Measurements from ENCODE around the gene ANLN.
"Not testable (repeated sequence)": the region's sequence is repeated elsewhere in the genome, so short reads cannot be mapped to it uniquely, and the experiment has no call there.

Gene ANLN

DNA sequence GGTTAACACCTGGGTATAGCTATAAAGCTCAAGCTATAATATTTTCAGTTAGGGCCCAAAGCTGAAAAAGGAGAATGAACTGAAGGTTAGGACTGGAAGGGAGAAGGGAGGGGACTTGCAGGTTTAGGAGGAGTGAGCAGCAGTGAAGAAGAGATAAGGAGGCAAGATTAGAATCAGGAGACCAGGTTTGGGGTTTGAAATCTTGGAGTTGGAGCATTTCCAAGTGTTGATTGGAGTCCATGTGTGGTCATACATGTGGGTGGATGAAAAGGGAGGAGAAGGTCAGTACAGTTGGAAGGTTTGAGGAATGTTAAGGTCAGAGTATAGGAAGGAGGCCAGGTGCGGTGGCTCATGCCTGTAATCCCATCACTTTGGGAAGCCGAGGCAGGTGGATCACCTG lies 8.6 kb upstream of the ANLN start:
- DNase-seq: no peak

DNA sequence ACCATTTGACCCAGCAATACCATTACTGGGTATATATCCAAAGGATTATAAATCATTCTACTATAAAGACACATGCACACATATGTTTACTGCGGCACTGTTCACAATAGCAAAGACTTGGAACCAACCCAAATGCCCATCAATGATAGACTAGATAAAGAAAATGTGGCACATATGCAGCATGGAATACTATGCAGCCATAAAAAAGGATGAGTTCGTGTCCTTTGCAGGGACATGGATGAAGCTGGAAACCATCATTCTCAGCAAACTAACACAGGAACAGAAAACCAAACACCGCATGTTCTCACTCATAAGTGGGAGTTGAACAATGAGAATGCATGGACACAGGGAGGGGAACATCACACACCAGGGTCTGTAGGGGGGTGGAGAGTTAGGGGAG lies 6.4 kb upstream of the ANLN start:
- not testable (repeated sequence) for DNase-seq

DNA sequence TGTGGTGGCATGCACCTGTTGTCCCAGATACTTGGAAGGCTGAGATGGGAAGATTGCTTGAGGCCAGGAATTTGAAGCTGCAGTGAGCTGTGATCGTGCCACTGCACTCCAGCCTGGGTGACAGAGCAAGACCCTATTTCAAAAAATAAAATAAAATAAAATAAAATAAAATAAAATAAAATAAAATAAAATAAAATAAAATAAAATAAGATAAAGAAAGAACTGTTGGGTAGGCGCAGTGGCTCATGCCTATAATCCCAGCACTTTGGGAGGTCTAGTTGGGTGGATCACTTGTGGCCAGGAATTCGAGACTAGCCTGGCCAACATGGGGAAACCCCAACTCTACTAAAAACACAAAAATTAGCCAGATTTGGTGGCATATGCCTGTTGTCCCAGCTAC lies 4.0 kb upstream of the ANLN start:
- not testable (repeated sequence) for DNase-seq

DNA sequence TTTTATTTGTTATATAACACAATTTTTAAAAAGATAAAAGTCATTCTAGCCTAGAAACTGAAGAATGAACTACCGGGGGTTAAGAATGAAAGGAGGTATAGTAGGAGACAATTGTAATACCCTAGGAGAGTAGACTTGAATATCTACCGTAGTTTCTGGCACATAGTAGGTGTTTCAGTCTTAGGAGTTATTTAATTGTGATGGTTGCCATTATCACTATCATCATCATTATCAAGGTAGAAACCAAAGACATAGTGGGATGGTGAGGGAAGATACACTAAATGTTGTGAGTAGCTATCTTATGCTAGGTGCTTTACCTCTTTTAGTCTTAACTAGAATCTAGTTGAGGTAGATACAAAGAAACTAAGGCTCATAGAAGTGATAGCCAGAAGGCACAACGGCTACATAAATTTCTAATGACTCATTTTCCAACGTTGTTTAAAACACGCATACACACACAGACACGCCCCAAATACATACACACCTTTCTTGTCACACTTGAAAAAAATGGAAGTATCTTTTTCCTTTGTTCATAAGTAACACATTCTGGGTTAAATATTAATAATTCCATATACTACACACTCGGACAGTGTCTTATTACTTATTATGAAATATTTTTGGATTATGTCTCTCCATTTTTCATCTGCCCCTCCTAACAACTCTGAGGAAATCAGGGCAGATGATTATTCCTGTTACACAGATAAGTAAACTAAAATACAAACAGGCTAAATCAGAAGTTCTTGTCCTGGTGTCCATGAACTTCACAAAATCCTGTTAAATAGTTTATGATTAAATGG lies 2.0 kb upstream of the ANLN start:
- DNase-seq: no peak

DNA sequence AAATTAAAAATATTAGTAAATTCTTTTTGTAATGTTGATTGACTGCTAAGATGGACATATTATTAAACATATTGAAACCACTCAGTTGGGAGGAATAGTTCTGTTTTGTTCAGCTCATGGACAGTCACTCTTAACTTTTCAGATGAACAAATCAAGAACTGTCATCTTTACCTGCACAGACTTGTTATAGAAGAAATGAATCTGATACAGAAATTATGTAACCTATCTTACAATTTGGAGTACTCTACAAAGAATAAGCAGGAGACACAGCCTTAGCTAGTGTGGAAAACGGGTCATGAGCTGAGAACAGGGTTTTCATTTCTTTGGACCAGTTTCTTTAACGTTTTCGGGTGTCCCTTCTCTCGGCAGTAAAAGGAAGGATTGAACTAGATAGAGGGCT lies 1.2 kb upstream of the ANLN start:
- DNase-seq: no peak

DNA sequence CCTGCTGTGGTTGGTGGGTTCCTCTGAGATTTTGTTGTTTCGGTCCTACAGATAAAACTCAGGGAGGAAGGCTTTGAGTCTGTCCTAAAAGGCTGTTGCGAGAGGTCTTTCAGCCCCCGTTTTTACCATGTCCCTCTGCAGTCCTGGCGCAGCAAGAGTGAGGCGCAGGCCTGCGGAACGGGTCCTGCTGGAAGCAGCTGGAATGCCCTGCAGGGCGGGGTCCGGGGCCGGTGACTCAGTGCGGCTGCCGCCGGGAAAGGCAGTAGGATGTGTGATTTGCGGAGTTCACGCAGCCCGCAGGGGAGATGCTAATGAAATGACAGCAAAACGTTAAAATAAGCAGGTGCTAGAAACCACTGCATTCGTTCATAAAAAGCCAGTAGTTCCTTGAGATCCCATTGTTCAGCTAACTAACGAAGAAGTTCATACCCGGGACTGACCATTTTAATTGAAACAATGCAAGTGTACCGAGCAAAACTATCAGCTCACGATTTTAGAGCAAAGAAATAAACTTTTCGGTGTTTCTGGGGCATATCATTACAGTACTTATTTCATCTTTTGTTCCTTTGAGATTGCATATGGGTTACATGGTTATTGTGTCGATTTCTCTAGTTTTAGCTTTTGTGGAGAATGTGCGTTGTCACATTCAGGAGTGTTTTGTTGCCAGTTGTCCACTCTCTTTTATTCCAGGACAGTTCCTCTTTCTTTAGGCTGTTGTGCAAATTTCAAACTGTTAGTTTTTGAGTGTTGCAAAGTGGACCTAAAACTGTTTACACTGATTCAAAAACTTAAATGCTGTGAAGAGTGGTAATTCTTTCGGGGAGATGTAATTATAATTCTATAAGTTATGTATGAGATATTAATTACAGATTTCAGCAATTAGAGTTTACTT lies 783 bp downstream of the ANLN start:
- DNase-seq: peak; percentile 86 to 88

DNA sequence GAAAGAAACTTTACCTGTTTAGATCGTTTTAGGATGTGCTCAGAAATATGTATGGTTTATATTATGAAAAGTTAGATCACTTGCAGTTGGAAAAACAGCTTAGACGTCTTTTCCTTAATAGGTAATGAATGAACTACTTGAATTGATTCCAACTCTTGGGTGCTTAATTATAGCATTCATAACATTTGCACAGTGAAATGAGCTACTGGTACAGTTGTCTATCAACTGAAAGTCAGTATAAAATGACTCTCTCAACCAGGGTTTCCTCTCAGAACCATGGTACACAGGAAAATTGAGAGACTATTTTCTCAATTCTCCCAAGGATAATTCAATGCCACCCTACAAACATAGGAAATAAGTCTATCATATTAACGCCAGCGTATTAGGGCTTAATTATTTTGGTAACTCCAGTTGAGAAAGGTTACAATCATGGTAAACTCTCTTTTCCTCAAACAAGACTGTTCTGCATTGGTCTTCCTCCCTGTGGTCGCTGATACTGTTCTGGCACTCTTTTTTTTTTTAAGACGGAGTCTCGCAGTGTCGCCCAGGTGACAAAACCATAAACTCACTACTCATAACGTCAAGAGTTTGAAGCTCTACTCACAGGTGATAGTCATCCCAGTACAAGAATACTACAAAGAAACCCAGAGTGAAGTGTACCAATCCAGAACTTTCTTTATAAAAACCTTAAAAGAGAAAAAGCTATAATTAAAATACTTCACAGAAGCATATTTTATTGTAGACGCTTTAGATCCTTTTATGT lies 2.0 kb downstream of the ANLN start:
- peak in 1 of 2 experiments; percentile 61 for DNase-seq

DNA sequence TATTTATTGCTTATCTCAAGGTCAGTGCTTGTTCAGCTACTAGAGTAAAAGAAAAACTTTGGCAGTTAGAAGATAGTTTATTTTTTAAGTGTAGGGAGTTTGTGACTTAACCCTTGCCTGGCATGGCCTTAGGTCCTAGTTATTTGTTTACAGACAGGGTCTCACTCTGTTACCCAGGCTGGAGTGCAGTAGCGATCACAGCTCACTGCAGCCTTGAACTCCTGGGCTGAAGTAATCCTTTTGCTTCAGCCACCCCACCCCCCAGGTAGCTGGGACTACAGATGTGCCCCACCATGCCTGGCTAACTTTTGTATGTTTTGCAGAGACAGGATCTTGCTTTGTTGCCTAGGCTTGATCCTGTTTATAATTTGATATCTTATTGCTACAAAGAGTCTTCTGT lies 4.2 kb downstream of the ANLN start:
- DNase-seq: no peak

DNA sequence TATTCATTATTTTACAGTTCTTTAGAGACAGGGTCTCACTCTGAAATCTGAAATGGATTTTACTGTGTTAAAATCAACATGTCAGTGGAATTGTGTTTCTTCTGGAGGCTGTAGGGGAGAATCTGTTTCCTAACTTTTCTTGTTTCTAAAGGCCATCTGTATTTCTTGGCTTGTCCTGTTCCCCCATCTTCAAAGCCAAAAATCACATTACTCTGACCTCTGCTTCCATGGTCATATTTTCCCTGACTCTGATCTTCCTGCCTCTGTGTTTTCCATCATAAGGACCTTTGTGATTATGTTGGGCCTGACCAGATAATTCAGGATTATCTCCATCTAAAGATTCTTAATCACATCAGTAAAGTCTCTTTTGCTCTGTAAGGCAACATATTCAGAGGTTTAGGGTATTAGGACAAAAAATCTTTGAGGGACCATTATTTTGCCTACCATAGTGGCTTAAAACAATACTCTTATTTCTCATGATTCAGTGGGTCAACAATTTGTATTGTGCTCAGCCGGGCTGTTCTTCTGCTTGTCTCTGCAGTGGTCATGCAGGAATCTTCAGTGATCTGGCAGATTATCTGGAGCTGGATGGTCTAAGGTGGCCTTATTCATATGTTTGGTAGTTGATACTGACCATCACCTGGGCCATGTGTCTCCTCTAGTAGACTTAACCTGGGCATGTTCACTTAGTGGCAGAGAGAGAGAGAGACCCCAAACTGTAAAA lies 5.7 kb downstream of the ANLN start:
- DNase-seq: no peak

DNA sequence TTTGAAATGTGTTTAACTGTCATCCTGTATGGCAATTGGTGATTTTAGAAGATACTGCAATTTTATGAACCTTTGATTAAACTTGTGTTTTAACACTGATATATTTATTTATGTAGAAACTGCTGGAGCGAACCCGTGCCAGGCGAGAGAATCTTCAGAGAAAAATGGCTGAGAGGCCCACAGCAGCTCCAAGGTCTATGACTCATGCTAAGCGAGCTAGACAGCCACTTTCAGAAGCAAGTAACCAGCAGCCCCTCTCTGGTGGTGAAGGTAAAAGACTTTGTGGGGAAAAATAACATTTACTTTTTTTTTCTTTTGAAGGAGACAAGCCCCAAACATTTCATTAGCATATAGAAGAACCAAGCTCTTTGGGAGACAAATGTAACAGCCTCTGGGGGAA lies 6.5 kb downstream of the ANLN start:
- no peak for DNase-seq

DNA sequence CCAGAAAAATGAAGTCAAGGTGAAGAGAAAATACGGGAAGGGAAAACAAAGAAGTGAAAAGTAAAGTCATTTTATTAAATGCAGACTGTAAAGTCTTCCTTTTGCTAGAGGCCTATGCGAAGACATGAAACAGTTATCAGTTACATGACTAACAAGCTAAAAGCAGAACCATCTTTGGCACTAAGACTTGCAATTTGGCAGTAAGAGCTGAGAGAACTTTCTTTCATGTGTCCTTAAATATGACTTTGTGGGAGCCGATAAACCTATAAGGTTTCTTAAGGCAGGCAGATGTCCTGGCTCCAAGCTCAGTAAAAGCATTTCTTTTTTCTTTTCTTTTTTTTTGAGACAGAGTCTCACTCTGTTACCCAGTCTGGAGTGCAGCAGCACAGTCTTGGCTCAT lies 10.4 kb downstream of the ANLN start:
- no peak for DNase-seq

DNA sequence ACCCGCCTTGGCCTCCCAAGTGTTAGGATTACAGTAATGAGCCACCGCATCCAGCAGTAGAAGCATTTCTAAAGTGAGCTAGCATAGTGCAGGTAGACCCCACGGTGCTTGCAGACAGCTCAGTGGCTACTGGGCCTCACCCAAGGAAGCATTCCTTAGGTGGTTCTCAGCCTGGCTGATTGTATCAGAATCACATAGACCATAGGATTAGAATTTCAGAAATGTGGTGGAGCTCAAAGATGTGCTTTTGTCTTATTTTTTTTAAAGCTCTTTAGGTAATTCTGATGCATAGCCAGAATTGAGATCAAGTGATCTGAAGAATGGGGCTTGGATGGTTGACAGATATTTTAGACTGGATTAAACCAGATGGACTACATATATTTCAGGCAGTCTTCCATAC lies 10.9 kb downstream of the ANLN start:
- no peak for DNase-seq

DNA sequence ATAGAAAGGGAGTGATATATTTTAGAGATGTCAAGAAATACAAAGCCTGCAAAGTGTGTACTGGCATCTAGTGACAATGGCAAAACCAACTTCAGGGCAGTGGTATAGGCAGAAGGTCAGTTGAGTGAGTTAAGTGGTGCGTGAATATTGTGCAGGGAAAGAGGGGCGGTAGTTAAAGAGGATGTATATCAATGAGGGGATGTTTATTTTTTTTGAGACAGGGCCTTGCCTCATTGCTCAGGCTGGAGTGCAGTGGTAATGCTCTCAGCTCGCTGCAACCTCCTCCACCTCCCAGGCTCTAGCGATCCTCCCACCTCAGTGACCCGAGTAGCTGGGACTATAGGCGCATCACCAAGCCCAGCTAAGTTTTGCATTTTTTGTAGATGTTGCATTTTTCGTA lies 13.8 kb downstream of the ANLN start:
- no peak for DNase-seq

DNA sequence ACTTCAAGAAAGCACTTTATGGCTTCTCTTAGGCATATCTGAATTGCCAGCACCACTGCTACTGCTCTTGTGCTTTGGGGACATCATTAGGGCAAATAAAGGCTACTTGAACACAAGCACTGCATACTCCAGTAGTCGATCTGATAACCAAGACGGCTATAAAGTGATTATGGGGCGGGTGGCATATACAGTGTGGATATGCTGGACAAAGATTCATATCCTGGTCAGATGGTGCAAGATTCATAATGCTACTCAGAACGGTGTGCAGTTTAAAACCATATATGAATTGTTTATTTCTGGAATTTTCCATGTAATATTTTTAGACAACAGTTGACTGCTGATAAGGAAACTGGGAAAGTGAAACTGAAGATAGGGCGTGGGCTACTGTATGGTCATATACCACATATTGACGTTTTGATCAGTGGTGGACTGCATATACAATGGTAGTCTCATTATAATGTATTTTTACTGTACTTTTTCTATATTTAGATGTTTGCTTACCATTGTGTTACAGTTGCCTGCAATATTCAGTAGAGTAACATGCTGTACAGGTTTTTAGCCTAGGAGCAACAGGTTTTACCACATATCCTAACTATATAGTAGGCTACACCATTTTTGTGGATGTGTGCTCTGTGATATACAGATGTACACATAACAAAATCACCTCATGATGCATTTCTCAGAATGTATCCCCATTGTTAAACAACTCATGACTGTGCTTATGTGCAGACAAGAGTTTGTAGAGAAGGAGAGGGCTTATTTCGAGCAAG lies 15.2 kb downstream of the ANLN start:
- no peak for DNase-seq

DNA sequence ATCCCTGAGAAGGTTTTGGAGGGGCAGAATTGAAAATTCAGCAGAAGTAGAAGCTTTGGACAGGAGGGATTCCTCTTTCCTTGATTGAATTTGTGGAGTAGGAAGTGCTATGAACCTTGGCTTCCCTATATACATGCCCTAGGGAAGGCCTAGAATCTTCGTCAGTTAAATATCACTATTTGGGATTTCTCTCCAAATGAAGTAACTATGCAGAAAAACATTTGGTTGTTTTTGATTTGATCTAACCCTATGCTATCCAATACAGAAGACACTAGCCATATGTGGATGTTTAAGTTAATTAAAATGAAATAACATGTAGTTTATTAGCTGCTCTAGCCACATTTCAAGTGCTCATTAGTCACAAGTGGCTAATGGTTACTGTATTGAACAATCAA lies 15.7 kb downstream of the ANLN start:
- no peak for DNase-seq

DNA sequence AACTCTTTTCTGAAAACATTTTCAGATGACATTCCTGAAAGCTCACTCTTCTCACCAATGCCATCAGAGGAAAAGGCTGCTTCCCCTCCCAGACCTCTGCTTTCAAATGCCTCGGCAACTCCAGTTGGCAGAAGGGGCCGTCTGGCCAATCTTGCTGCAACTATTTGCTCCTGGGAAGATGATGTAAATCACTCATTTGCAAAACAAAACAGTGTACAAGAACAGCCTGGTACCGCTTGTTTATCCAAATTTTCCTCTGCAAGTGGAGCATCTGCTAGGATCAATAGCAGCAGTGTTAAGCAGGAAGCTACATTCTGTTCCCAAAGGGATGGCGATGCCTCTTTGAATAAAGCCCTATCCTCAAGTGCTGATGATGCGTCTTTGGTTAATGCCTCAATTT lies 16.5 kb downstream of the ANLN start:
- no peak for DNase-seq

DNA sequence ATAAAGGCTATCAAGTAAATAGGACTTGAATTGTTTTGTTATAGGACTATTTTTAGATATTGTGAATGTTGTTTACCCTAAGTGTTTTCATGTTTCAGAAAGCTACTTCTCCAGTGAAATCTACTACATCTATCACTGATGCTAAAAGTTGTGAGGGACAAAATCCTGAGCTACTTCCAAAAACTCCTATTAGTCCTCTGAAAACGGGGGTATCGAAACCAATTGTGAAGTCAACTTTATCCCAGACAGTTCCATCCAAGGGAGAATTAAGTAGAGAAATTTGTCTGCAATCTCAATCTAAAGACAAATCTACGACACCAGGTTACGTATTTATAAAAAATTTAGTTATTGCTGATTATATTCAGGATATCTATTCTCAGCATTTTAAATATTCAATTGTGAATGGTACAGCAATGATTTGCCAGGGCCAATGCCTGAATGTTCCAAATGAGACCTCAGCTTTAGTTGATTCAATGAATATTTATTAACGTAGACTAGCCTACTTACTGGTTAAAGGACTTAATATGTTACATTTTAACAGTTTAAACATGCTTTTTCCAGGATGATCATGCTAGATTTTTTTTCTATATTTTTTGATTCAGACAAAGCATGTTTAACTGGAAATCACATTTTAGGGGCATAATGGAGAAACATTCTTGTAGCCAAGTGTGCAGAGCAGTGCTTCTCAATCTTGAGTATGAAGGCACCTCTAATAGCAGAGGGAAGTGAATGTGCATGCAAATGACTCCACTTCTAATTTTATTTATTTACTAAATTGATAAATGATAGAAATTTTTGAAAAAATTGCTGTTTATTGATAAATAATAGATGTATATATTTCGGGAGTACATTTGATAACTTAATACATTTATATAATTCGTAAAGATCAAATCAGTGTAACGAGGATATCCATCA lies 18.2 kb downstream of the ANLN start:
- no peak for DNase-seq

DNA sequence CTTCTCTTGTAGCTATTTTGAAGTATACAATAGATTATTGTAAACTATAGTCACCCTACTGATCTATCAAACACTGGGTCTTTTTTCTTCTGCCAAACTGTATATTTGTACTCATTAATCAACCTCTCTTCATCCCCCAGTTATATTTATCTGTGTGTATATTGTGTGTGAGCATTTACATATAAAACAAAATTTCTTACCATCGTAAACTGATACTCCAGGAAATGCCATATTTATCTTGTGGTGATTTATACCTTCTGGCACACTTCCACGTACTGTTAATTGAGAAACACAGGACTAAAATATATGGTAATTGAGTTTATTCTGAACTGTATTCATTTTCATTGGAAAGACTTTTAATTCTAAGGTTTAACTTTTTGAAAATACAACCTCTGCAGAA lies 18.9 kb downstream of the ANLN start:
- peak; percentile 15 to 74 for DNase-seq

DNA sequence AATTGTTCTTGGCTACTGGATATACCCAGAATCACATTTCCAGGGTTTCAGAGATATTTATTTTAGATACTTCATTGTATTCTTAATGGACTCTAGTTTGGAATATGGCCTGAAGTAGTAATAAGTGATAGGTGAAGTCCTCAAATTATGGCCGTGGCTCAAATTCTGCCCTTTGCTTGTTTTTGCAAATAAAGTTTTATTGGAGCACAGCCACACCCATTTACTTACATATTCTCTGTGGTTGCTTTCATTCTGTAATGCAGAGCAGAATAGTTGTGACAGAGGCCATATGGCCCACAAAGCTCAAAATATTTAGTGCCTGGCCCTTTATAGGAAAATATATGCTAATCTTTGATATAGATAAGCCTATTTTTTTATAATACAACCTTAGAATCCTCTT lies 19.5 kb downstream of the ANLN start:
- DNase-seq: no peak

DNA sequence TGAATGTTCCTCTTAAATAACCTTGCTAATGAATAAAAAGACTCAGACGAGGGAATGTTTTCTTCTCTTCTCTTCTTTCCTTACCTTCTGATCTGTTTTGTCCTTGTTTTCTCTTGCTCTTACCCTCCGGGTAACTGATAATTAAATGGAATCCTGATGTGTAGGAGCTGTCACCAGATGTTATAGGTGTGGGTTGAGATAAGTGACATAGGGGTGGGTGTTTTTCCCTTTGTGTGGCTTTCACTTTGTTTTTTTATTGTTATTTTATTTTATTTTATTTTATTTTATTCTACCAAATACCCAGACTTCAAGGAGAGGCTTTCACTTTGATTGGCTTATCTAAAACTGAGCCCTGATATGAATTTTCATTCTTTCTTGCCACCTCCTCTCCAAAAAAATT lies 25.5 kb downstream of the ANLN start:
- no peak for DNase-seq

DNA sequence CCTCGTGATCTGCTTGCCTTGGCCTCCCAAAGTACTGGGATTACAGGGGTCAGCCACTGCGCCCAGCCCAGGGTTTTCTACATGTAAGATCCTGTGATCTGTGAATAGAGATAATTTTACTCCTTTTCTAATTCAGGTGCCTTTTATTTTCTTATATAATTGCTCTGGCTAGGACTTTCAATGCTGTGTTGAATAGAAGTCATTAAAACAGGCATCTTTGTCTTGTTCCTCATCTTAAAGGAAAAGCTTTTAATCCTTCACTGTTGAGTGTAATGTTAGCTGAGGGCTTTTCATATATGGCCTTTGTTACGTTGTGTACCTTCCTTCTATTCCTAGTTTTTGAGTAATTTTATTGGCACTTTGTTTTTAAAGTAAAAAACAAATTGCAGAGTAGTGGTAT lies 26.6 kb downstream of the ANLN start:
- no peak for DNase-seq
